Measurements from ENCODE around the gene KCTD2. TPM values are rescaled to one million over a fixed set of nuclear protein-coding genes. Genes with fewer than 3 reads are reported as not detected.
"Not testable (repeated sequence)": the region's sequence is repeated elsewhere in the genome, so short reads cannot be mapped to it uniquely, and the experiment has no call there.

Gene KCTD2
- total RNA-seq, 1 donor from 2014 or later = 22.9 TPM

DNA sequence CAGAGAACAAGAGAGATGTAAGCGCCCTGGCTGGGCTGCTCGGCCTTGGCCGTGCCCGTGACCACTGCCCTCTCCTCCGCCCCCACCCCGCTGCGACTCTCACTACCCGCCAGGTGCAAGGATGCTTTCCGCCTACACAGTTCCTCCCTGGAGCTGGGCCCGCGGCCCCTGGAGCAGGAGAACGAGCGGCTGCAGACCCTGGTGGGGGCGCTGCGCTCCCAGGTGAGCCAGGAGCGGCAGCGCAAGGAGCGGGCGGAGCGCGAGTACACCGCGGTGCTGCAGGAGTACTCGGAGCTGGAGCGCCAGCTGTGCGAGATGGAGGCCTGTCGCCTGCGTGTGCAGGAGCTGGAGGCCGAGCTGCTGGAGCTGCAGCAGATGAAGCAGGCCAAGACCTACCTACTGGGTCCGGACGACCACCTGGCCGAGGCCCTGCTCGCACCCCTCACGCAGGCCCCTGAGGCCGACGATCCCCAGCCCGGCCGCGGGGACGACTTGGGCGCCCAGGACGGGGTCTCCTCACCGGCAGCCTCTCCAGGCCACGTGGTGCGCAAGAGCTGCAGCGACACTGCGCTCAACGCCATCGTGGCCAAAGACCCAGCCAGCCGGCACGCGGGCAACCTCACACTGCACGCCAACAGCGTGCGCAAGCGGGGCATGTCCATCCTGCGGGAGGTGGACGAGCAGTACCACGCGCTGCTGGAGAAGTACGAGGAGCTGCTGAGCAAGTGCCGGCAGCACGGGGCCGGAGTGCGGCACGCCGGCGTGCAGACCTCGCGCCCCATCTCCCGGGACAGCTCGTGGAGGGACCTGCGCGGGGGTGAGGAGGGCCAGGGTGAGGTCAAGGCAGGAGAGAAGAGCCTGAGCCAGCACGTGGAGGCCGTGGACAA lies 43.7 kb upstream of the KCTD2 start:
- Histone ChIP-seq H3K27me3 (ENCODE audit: low read depth) (no peaks in the 10 kb centered on the region), H3K4me3 (no peak overlapping the region), H3K9me3 (no peaks in the 10 kb centered on the region), H3K4me1 (no peaks in the 10 kb centered on the region), H3K27ac (no peak overlapping the region), H3K36me3 (peaks cover 42% of the 10 kb centered on the region)
- TF ChIP-seq, protein P1, sequence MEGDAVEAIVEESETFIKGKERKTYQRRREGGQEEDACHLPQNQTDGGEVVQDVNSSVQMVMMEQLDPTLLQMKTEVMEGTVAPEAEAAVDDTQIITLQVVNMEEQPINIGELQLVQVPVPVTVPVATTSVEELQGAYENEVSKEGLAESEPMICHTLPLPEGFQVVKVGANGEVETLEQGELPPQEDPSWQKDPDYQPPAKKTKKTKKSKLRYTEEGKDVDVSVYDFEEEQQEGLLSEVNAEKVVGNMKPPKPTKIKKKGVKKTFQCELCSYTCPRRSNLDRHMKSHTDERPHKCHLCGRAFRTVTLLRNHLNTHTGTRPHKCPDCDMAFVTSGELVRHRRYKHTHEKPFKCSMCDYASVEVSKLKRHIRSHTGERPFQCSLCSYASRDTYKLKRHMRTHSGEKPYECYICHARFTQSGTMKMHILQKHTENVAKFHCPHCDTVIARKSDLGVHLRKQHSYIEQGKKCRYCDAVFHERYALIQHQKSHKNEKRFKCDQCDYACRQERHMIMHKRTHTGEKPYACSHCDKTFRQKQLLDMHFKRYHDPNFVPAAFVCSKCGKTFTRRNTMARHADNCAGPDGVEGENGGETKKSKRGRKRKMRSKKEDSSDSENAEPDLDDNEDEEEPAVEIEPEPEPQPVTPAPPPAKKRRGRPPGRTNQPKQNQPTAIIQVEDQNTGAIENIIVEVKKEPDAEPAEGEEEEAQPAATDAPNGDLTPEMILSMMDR (IDR thresholded peaks at IDR 0.05) = no peak
- intact Hi-C loops (cut with DNase I) = no loop called here
- no peak for DNase-seq
- ATAC-seq = peak; percentile 18 to 25

DNA sequence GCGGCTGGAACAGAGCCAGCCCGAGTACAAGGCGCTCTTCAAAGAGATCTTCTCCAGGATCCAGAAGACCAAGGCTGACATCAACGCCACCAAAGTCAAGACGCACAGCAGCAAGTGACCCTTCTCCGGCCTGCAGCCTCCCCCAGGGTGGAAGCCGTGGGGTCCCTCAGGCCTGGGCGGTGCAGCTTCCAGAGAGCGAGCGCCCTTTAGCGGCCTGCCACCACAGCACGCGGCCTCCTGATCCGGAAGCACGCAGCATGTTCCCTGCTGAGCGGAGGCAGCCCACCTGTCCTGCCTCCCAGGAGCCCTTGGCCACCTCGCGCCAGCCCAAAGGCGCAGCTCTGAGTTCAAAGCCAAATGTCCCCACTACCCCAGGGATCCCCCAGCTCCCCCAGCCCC lies 43.1 kb upstream of the KCTD2 start:
- DNase-seq = no peak
- H3K36me3 ChIP-seq = peaks cover 42% of the 10 kb centered on the region
- no peak overlapping the region for H3K27ac ChIP-seq
- no peaks in the 10 kb centered on the region for H3K4me1 ChIP-seq
- TF ChIP-seq, protein P1 (IDR thresholded peaks at IDR 0.05) = no peak
- intact Hi-C loops (cut with DNase I) = no loop called here
- no peak for ATAC-seq
- H3K4me3 ChIP-seq = no peak overlapping the region
- H3K9me3 ChIP-seq = no peaks in the 10 kb centered on the region
- no peaks in the 10 kb centered on the region for H3K27me3 ChIP-seq (ENCODE audit: low read depth)

DNA sequence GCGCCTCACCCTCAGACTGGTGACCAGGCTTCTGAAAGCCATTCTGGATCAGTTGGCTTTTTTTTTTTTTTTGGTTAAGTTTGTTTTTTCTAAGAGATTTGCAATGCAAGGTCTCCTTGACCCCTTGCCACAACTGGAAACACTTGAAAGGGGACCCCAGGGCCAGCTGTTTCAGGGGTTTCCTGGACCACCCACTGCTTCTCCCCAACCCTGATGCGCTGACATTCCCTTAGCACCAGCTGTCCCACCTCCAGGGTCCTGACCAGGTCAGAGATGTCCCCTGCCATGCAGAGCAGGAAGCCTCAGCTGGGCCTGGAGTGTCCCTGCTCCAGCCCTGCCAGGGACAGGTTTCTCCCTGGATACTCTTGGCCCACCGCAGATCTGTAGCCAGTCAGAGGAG lies 42.7 kb upstream of the KCTD2 start:
- Histone ChIP-seq H3K36me3 (peaks cover 41% of the 10 kb centered on the region), H3K4me3 (no peak overlapping the region), H3K27me3 (ENCODE audit: low read depth) (no peaks in the 10 kb centered on the region), H3K9me3 (no peaks in the 10 kb centered on the region), H3K27ac (no peak overlapping the region), H3K4me1 (no peaks in the 10 kb centered on the region)
- no peak for ATAC-seq
- intact Hi-C loops (cut with DNase I) = no loop called here
- DNase-seq = no peak
- TF ChIP-seq, protein P1 (IDR thresholded peaks at IDR 0.05) = no peak

GRCh38 chr17:75005291-75005690 lies 41.7 kb upstream of the KCTD2 start:
- Histone ChIP-seq H3K4me3 (no peak overlapping the region), H3K4me1 (no peaks in the 10 kb centered on the region), H3K9me3 (no peaks in the 10 kb centered on the region), H3K27me3 (ENCODE audit: low read depth) (no peaks in the 10 kb centered on the region), H3K36me3 (peaks cover 34% of the 10 kb centered on the region), H3K27ac (no peak overlapping the region)
- intact Hi-C loops (cut with DNase I) = no loop called here
- TF ChIP-seq, protein P1 (IDR thresholded peaks at IDR 0.05) = no peak
- no peak for ATAC-seq
- DNase-seq = no peak

DNA sequence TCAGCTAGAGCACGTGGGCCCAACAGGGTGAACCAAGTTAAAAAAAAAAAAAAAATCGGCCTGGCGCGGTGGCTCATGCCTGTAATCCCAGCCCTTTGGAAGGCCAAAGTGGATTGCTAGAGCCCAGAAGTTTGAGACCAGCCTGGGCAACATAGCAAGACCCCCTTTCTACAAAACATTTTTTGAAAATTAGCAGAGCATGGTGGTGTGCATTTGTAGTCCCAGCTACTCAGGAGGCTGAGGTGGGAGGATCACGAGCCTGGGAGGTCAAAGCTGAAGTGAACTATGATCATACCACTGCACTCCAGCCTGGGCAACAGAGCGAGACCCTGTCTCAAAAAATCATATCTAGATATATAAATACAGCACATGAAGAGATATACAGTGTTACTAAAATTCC lies 40.9 kb upstream of the KCTD2 start:
- H3K9me3 ChIP-seq; H3K27ac ChIP-seq; intact Hi-C loops (cut with DNase I); H3K27me3 ChIP-seq (ENCODE audit: low read depth); H3K4me1 ChIP-seq; ATAC-seq; H3K4me3 ChIP-seq; DNase-seq: not testable (repeated sequence)
- peaks cover 29% of the 10 kb centered on the region for H3K36me3 ChIP-seq

DNA sequence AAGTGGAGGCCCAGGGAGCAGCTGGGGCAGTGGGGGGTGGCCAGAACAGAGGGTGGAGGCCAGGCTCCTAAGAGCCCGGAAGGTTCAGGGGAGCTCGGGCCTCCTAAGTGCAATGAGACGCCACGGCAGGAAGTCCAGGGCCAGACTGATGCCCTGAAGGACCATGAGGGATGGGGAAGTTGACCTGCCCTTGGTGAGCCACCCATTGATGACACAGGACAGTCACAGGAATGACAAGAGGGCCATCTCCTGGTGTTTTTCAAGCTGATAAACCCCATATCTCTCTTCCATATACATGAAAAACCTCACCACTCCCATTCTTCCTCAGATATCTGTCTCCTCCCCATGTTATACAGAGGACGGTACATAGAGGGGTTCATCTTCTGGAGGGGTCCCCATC lies 40.4 kb upstream of the KCTD2 start:
- no peaks in the 10 kb centered on the region for H3K27me3 ChIP-seq (ENCODE audit: low read depth)
- ATAC-seq (no peak), DNase-seq (no peak)
- TF ChIP-seq, protein P1 (IDR thresholded peaks at IDR 0.05) = no peak
- H3K9me3 ChIP-seq = no peaks in the 10 kb centered on the region
- no peak overlapping the region for H3K4me3 ChIP-seq
- no peak overlapping the region for H3K27ac ChIP-seq
- peaks cover 4% of the 10 kb centered on the region for H3K4me1 ChIP-seq
- intact Hi-C loops (cut with DNase I) = no loop called here
- H3K36me3 ChIP-seq = peaks cover 23% of the 10 kb centered on the region
